ENCODE data around the gene ESRP2. TPM values are rescaled to one million over a fixed set of nuclear protein-coding genes. Genes with fewer than 3 reads are reported as not detected.

The ESRP2 gene
- total RNA-seq, 1 donor from 2014 or later = 0.87 TPM

DNA sequence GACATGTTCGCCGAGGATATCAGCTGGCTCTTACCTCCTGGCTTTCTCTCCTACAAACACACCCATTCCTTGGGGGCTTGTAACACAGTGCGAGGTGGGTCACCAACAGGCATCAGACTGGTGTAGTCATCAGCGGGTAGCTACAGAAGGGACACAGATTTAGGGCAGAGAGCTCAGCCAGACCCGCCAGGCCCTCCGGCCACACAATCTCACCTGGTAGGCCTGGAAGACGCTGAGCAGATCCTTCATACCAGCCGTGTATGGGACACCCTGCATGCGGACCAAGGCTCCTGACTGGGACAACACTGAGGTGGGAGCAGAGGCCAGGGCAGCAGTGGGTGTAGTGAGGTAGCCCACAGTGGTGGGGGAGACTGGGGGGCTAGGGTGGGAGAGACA, 5.8 kb downstream of the ESRP2 start:
- intact Hi-C loops (cut with micrococcal nuclease) = no loop called here
- ATAC-seq (no peak), DNase-seq (no peak)

GRCh38 chr16:68229431-68230175, 6.3 kb downstream of the ESRP2 start:
- ATAC-seq (peak; percentile 49), DNase-seq (no peak)
- intact Hi-C loops (cut with micrococcal nuclease) = loop anchor here (10.0 kb wide), 1 partner anchor 135 kb away; no protein-coding TSS in a partner anchor

DNA sequence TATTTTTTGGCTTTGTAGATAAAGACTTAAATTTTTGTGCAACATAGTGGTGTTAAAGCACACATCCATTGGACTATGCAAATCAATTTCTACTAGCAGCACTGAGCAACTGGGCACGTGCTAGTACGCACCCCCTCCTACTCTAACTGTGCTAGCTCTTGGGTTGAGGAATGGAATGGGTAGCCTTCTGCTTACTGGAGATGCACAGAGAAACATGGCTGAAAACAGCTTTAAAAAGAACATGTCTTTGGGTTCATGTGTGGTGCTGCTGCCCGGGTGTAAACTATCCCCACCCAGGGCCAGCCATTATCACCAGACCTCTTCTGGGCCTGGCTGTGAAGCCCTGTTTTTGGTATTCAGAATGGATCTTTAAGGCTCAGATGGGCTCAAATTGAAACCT, 7.3 kb downstream of the ESRP2 start:
- ATAC-seq (no peak), DNase-seq (no peak)
- intact Hi-C loops (cut with micrococcal nuclease) = loop anchor here (10.0 kb wide), 1 partner anchor 134 kb away; no protein-coding TSS in a partner anchor

- ATAC-seq = peak; percentile 25
- intact Hi-C loops (cut with micrococcal nuclease) = loop anchor here (10.0 kb wide), 1 partner anchor 133 kb away; no protein-coding TSS in a partner anchor
- no peak for DNase-seq
These were observed 7.9 kb downstream of the ESRP2 start for GRCh38 chr16:68227850-68228553.

GRCh38 chr16:68227183-68227793, 8.6 kb downstream of the ESRP2 start:
- DNase-seq (no peak), ATAC-seq (peak; percentile 23)
- intact Hi-C loops (cut with micrococcal nuclease) = loop anchor here (10.0 kb wide), 1 partner anchor 132 kb away; no protein-coding TSS in a partner anchor

DNA sequence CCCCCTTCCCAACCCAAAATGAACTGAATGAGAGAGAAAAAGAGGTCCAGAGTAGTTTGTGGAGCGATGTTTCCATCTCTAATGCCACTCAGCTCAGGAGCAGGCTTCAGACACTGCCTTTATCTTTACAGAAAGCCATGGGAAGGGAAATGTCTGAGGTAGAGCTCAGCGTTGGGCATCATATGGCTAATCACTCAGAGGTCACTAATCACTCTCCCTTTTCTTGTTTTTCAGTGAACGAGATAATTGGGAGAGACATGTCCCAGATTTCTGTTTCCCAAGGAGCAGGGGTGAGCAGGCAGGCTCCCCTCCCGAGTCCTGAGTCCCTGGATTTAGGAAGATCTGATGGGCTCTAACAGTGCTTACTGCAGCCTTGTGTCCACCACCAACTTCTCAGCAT, 9.8 kb downstream of the ESRP2 start:
- ATAC-seq = no peak
- intact Hi-C loops (cut with micrococcal nuclease) = loop anchor here (10.0 kb wide), 1 partner anchor 131 kb away; no protein-coding TSS in a partner anchor
- DNase-seq = no peak

DNA sequence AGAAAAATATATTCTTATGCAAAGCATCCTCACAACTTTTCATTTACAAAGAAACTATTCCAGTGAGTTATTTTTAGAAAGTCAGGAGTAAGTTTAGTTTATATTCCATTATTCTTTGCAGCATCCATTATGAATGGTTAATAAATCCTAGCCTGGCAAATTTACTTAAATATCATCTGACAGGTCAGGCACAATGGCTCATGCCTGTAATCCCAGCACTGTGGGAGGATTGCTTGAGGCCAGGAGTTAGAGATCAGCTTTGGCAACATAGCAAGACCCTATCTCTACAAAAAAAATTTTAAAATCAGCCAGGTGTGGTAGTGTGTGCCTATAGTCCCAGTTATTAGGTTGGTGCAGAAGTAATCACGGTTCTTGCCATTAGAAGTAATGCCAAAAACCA, 12.9 kb downstream of the ESRP2 start:
- intact Hi-C loops (cut with micrococcal nuclease) = loop anchor here (10.0 kb wide), 1 partner anchor 128 kb away; no protein-coding TSS in a partner anchor
- no peak for ATAC-seq
- no peak for DNase-seq

DNA sequence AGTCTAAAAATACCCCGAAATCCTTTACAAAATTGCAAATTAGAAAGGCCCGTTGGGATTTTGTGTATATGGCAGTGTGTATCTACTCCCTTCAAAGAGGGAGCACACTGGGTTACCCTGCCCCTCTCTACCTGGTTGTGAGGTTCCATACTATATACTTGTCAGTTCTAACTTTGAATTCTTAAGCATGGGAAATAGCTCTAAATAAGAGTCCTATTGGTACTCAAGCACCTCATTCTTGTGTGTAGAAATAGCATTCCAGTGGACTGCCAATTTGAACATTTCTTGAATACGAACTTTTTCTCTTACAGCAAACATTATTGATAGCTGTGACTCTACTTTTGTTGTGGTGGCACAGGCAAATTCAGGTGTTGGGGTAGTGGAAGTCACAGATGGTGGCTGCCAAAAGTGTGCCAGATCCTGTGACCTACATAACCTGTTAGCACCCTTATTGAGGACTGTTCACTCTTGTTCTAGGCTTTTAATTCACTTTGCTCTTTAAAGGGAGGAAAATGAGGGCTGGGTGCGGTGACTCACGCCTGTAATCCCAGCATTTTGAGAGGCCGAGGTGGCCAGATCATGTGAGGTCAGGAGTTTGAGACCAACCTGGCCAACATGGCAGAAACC, 16.1 kb downstream of the ESRP2 start:
- DNase-seq (no peak), ATAC-seq (no peak)
- intact Hi-C loops (cut with micrococcal nuclease) = loop anchor here (10.0 kb wide), 1 partner anchor 125 kb away; no protein-coding TSS in a partner anchor

GRCh38 chr16:68217506-68217905, 18.4 kb downstream of the ESRP2 start:
- ATAC-seq = no peak
- DNase-seq = no peak
- intact Hi-C loops (cut with micrococcal nuclease) = no loop called here

DNA sequence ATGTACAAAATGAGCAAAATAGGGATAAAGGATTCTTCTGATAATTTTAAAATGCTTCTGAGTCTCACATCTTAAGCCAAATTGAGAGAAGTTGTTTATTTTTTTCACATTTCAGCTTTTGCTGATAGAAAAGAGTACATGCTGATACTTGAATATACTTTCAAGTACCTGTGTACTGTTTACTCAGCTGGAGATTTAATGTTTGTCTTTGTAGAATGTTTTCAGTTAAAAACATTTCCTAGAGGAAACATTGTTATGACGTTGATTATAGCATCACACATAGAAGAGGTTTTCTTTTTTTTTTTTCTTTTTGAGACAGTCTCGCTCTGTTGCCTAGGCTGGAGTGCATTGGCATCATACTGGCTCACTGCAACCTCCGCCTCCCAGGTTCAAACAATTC, 19.7 kb downstream of the ESRP2 start:
- ATAC-seq (no peak), DNase-seq (no peak)
- intact Hi-C loops (cut with micrococcal nuclease) = no loop called here

- intact Hi-C loops (cut with micrococcal nuclease) = no loop called here
- ATAC-seq (no peak), DNase-seq (no peak)
These were observed 20.6 kb downstream of the ESRP2 start for GRCh38 chr16:68215302-68215701.

GRCh38 chr16:68214726-68215125, 21.2 kb downstream of the ESRP2 start:
- ATAC-seq (peak; percentile 75), DNase-seq (no peak)
- intact Hi-C loops (cut with micrococcal nuclease) = no loop called here

DNA sequence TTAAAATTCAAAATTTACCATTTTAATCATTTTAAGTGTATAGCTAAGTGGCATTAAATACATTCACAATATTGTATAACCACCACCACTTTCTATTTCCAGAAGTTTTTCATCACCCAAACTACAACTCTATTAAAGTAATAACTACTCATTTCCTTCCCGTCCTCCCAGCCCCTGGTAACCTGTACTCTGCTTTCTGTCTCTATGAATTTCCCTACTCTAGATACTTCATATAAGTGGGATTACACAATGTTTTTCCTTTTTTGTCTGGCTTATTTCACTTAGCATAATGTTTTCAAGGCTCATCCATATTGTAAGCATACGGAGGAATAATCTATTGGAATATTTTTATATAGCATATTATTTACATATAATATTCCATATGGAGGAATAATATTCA, 29.7 kb downstream of the ESRP2 start:
- intact Hi-C loops (cut with micrococcal nuclease) = no loop called here
- ATAC-seq = no peak
- no peak for DNase-seq

DNA sequence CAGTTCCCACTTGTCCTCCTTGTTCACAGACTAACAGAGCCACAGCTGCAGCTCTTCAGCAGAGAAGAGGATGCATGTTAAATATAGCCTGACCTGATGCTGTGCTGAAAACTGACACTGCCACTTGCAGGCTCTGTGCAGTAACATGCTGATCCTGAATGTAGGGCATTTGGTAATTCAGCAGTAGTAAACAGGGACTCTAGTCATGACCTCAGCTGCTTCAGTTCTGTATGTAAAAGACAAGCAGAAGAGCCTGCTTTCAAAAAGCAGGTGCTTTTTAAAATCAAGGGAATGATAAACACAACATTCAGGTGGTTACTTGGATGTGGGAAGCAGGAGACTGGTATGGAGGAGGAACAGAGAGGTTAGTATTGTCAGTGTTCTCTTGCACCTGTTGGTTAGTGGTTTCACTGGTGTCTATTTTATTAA, 33.8 kb downstream of the ESRP2 start:
- intact Hi-C loops (cut with micrococcal nuclease) = no loop called here
- DNase-seq (no peak), ATAC-seq (peak; percentile 96)

GRCh38 chr16:68200088-68200783, 35.7 kb downstream of the ESRP2 start:
- DNase-seq = no peak
- intact Hi-C loops (cut with micrococcal nuclease) = no loop called here
- no peak for ATAC-seq

GRCh38 chr16:68197250-68197649, 38.7 kb downstream of the ESRP2 start:
- ATAC-seq (no peak), DNase-seq (no peak)
- intact Hi-C loops (cut with micrococcal nuclease) = no loop called here

GRCh38 chr16:68194251-68194650, 41.7 kb downstream of the ESRP2 start:
- DNase-seq = no peak
- ATAC-seq = no peak
- intact Hi-C loops (cut with micrococcal nuclease) = no loop called here

DNA sequence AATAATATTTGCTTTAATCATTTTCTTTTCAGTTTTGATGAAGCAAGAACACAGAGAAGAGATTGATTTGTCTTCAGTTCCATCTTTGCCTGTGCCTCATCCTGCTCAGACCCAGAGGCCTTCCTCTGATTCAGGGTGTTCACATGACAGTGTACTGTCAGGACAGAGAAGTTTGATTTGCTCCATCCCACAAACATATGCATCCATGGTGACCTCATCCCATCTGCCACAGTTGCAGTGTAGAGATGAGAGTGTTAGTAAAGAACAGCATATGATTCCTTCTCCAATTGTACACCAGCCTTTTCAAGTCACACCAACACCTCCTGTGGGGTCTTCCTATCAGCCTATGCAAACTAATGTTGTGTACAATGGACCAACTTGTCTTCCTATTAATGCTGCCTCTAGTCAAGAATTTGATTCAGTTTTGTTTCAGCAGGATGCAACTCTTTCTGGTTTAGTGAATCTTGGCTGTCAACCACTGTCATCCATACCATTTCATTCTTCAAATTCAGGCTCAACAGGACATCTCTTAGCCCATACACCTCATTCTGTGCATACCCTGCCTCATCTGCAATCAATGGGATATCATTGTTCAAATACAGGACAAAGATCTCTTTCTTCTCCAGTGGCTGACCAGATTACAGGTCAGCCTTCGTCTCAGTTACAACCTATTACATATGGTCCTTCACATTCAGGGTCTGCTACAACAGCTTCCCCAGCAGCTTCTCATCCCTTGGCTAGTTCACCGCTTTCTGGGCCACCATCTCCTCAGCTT, 45.0 kb downstream of the ESRP2 start:
- intact Hi-C loops (cut with micrococcal nuclease) = no loop called here
- ATAC-seq (no peak), DNase-seq (no peak)
